ENCODE results near the gene CEMIP2.
"Not testable (repeated sequence)": the region's sequence is repeated elsewhere in the genome, so short reads cannot be mapped to it uniquely, and the experiment has no call there.

Gene CEMIP2

DNA sequence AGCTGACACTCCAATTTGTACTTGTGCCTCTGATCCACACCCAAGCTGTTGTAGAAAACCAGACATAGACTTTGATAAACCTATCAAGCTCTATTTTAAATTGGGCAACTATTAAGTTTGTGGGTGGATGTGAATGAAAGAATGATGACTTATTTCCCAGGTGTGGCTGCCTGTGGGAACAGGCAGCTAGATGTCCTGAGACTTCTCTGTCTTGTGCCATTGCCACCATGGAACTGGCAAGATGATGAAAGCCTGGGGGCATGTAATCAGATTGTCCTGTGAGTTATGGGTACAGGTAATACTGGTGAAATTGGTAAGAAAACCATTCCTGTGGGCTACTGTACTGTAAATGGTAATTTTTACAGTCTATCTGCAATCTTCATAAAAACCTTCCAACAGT, 57.5 kb downstream of the CEMIP2 start:
- no peak for DNase-seq (ENCODE audit: low spot score)

DNA sequence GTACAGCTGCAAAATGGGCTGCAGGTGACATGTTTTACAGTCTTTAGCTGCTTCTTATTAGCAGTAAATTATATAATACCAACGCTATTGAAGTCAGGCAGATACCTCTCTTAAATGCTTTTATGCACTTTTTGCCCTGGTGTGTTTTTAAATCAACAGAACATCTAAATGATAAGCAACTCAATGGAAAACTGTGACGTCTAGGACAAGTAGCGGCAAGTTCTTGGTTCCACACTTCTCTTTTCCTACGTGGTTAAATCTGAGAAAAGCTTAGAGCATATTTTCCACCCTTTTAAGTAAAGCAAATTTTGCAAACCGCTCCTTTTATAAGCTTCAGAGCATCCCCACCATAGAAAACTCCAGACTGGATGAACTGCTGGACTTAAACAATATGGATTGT, 58.1 kb downstream of the CEMIP2 start:
- DNase-seq (ENCODE audit: low spot score), result no peak

DNA sequence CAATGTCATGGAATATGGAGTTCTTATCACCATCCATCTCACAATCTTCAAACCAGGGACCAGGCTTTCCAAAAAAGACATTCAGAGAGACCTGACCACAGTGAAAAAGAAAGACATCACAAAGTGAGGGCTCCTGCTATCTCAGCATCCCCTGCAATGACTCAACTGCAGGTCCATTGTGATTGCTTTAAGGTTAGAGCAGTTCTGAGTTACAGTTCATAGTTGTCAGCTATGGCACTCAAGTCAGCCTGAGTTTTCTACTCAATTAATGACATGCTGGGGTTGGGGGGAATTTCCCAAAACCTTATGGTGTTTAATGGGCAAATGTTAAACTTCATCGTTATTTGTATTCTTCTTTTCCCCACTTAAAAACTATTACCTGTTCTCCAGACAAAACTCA, 58.9 kb downstream of the CEMIP2 start:
- DNase-seq (ENCODE audit: low spot score), result no peak

DNA sequence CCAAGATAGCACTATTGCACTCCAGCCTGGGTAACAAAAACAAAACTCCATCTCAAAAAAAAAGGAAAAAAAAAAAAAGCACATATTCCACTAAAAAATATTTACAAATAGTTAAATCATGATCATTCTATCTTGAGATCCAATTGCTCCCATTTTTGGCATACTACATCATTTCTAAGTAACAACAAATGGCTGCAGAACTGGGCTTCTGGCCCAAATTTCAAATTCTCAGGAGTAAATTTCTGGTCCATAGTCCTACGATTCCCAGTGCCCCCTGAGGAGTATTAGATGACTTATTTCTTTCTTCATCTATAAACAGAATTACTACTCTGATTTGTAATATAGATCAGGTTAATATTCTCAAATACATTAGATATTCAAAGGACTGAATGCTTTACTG, 62.1 kb downstream of the CEMIP2 start:
- DNase-seq (ENCODE audit: low spot score), result no peak

DNA sequence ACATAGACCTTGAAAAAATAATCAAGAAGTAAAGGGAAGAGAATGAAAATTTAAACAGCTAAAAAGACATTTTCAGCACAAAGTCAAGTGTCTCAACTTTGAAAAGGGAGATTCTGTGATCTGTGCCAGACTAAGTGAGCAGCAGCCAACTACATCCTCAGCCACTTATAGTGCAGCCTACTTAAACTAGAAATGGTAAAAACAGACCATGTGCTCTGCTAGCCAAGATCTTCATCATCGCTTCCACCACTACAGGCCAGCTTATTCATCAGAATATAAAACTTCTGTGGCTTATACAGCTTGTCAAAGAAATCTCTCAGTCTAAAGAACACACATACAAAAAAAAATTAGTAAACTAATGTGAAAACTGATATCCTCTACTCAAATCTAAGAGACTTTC, 63.5 kb downstream of the CEMIP2 start:
- no peak for DNase-seq (ENCODE audit: low spot score)

DNA sequence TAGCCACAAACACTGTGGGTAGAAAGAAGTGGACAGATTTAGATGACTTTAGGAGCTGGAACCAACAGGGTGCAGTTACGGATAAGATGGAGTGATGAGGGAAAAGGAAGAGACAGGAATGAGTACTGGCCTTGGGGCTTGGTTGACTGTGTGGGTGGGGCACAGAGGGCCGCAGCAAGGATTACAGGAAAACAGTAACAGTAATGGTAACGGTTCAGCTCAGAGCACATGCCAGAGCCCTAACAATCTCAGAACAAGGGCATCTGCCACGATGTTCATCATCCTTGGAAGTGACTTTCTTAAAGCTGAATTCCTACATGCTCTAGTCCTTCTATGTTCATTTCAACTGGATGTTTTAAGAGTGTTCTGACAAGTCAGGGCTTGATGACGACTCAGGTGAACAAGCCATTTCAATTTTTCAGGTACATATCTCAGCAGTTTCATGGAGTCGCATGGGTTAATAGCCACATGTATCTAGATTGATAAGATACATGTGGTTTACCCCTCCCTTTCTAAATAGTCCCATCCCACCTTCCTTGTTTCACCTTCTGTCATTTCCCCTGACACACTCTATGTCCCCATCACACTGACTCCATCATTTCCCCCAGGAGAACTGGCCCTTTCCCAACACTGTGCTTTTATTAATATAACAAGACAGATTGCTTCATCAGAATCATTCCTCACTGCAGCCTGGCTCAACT, 65.0 kb downstream of the CEMIP2 start:
- no peak for DNase-seq (ENCODE audit: low spot score)

DNA sequence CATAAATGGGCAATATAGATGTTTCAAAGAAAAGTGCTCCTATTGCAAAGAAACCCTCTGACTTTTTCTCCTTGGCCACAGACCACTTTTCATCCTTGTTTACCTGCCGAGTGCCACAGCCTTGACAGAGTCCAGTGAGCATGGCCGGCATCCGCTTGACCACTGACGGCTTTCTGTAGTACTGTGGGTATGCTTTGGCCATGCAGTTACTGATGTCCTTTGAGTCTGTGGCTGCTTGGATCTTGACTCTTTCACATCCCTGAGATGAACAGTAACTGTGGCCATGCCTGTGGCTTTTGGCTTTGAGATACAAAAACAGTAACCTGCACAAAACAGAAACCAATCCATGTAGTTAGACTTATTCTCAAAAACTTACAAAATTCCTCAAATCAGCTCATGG, 70.4 kb downstream of the CEMIP2 start:
- DNase-seq (ENCODE audit: low spot score), result no peak

DNA sequence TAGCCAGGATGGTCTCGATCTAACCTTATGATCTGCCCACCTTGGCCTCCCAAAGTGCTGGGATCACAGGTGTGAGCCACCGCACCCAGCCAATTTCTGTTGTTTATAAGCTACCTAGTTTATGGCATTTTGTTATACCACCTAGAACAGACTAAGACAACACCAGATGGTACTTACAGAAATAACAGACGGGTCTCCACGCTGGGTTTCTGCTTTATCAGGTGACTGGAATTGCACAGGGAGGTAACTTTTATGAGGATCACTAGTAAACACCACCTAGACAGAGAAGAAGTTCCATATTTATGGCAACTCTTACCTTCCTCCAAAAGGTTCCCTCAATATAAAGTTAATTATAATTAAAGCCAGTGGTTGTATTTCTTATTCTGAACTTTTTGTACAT, 74.0 kb downstream of the CEMIP2 start:
- DNase-seq (ENCODE audit: low spot score), result no peak

DNA sequence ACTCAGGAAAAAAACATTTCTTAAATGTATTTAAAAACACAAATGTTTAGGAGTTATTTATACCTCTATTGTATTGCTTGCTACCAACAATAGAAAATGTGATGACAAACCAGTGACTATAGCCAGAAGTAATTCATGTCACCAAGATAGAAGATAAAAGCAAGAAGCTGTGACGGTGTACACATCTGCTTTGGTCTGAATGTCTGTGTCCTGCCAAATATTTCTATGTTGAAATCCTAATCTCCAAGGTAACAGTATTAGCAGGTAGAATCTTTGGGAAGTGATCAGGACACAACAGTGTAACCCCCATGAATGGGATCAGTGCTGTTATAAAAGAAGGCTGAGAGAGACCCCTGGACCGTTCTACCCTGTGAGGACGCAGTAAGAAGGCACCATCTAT, 74.7 kb downstream of the CEMIP2 start:
- DNase-seq (ENCODE audit: low spot score), result no peak

DNA sequence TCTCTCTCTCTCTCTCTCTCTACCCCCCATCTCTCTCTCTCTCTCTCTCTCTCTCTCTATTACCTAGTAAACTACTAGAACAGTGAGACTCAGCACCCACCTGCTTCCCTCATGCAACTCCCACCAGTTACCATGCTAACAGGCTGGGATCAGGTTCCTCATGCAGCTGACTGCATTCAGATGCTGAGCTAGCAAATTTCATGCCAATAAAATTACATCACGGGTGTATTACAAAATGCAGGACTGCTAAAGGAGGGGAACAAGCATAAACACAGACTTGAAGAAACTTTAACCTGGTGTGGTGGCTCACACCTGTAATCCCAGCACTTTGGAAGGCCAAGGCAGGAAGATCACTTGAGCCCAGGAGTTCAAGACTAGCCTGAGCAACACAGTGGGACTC, 76.0 kb downstream of the CEMIP2 start:
- no peak for DNase-seq (ENCODE audit: low spot score)

DNA sequence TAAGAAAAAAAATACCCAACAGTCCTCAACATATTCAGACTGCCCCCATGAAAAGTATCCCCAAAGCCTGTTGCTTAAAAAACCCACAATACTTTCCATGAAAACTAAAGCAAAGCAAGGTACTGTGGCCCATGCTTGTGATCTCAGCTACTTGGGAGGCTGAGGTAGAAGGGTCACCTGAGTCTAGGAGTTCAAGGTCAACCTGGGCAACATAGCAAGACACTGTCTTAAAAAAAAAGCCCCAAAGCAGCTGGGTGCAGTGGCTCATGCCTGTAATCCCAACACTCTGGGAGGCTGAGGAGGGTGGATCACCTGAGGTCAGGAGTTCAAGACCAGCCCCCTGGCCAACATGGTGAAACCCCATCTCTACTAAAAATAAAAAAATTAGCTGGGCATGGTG, 76.7 kb downstream of the CEMIP2 start:
- not testable (repeated sequence) for DNase-seq (ENCODE audit: low spot score)

DNA sequence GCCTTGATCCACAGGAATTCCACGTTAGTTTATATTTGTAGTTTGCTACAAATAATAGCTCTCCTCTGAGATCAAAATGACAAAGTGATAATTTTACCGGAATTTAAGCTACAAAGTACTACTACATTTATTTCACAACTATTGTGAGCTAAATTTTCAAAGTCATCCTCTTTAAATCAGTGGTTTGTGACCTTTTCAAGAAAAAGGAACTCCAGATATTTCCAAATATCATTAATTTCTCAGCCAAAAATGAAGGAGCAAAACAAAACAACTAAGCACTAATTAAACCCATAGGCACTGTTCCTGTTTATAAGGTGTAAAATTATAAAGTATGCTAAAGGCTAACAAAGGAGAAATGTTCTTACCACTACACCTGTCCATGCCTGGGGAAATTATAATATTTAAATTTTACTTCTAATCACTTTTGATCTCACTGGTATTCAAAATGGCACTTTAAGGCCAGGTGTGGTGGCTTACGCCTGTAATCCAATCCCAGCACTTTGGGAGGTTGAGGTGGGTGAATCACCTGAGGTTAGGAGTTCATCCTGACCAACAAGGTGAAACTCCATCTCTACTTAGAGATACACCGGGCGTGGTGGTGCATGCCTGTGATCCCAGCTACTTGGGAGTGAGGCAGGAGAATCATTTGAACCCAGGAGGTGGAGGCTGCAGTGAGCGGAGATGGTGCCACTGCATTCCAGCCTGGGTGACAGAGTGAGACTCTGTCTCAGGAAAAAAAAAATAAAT, 77.5 kb downstream of the CEMIP2 start:
- no peak for DNase-seq (ENCODE audit: low spot score)

DNA sequence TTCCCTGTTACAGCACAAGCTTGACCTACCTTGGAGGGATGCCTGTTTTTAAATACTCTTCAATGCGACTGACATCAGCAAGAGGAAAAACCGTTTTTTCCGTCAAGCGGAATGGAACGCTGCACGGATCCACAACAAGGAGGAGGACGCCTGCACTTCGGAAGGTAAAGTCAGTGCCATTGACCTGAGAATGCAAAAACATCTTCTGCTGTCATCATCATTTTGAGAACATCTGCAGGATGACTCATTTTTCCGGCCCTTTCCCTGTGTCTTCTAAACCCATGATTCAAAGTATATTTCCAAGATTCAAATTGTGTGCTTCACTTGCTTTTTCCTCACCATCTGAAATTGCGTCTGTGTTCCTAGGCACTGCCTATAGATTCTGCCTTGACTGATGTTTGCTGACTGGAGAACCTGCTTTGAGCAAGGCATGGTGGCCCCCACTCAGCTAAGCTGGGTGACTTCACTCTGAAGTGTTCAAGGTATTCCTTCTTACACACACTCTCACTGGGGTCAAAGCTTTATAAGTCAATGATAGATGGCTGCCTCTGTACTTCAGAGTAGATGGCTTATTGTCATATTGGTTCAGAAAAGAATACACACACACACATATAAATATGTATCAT, 78.1 kb downstream of the CEMIP2 start:
- no peak for DNase-seq (ENCODE audit: low spot score)

DNA sequence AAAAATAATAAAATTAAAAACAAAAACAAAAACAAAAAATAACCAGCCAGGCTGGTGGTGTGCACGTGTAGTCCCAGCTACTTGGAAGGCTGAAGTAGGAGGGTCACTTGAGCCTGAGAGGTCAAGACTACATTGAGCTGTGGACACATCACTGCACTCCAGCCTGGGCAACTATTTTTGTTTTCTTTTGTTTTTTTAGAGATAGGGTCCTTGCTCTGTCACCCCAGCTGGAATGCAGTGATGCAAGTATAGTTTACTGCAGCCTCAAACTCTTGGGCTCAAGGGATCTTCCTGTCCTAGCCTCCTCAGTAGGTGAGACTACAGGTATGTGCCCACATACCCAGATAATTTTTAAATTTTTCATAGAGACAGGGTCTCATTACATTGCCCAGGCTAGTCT, 80.6 kb downstream of the CEMIP2 start:
- no peak for DNase-seq (ENCODE audit: low spot score)

DNA sequence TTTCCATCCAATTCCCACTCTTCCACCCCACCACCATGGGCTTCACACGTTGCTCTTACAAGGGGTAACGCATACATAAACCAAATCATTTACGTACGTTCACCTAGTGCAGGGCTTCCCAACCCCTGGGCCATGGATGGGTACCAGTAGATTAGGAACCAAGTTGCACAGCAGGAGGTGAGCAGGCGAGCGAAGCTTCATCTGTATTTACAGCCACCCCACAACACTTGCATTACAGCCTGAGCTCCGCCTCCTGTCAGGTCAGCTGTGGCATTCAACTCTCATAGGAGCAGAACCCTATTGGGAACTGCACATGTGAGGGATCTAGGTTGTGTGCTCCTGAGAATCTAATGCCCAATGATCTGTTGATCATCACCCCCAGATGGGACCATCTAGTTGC, 82.3 kb downstream of the CEMIP2 start:
- no peak for DNase-seq (ENCODE audit: low spot score)

DNA sequence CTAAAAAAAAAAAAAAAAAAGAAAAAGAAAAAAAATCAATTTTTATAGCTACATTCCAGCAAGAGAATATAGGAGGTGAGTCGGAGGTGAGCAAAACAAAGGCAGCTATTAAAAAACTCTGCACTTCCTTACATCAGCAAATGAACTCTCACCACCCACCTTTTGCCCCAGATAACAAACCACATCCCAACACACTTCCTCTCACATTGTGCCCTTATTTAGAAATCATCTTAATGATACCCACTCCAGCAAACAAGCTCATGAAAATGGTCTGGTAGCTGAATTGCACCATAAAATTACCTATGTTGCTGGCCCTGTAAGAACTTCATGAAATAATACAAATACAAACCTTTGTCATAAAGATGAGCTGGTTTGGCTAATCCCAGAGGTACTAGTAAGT, 82.9 kb downstream of the CEMIP2 start:
- DNase-seq (ENCODE audit: low spot score), result no peak

DNA sequence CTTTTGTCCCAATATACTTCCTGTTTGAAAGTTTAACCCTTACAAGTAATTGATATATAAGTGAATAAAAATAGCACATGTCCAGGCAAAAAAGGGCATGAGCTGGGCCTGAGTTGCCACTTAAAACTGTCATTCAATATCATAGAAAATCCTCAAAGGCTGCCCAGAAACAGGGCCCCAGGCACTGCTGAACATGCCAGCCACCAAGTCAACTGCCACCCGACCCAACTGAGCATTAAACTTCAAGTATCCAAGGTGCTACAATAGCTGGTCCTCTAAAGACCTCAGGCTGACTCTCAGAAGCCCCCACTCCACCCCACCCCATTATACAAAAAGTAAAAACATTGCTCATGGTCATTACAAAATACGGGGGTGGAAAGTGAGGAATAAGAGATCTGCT, 83.7 kb downstream of the CEMIP2 start:
- no peak for DNase-seq (ENCODE audit: low spot score)

DNA sequence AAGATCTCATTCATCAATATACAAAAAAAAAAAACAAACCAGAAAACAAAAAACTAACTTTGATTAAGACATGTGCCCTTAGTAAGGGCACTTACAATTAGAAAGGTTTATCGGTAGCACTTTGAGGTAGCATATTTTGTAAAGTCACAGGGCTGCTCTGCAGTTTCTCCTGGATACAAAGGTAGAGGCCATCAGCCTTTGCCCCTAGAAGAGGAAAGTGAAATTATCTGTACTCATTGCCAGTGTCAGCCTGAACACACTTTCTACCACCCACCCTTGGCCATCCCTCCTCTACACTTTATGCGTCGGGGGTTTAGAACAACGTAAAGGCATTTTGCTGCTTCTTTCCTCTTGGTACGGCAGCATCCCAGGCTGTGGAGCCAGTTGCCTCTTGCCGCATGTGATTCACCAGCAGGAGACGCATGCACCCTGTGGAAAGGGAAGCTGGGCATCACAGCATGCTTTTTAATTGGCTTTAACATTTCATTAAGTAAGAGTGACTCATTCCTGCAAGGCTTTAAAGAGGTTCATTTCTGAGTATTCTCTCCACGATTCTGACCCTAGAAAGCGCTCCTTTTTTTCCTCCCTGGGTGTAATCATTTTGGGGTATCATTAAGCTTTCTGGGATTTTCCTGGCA, 84.6 kb downstream of the CEMIP2 start:
- DNase-seq (ENCODE audit: low spot score), result no peak

DNA sequence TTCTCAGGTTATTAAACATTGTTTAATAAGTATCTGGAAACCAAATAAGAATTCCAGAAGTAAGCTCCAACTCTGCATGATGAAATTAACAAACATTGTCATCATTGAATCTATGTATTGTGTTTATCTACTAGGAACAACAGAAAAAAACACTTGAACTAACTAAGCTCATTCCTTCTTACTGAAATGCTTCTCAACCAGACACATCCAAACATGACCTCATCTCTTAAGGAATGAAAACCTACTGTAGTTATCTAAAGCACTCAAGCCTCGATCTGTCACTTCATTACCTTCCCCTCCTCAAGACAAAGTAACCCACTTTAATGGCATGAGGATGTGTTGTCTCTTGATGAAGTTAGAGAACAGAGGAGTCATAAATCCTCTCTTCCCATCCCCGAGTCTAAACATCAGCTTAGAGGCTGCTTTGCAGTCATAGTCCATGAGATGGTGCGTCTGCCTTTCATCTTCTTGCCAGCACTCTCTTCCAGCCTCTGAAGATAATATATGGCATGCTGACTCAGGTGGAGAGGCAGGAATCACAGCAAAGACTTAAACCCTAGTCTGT, 86.5 kb downstream of the CEMIP2 start:
- DNase-seq (ENCODE audit: low spot score), result no peak

DNA sequence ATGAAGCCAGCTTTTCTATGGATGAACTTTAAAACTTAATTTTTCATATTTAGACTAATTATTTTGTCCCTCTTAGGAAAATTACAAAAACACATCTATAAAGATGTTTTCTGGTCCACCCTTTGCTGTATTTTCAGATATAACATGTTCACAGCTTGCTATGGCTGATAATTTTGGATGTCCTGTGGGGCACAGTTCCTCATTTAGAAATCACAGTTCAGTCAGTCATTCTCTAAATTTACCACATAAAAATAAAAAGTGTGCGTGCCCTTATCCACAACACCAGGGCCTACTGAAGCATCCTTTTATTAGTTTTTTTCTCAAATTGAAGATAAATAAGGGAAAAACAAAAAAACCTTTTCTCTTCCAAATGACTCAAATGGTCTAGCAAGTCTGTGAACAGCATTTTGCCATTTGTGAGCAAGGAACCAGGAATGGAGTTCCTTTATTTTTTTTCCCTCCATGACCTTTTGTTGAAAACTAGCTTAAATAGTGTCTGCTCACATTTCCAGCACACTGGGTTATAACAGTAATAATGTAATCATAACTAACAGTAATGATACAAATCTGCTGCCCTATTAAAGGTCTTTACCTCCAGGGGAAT, 87.1 kb downstream of the CEMIP2 start:
- DNase-seq (ENCODE audit: low spot score), result no peak

DNA sequence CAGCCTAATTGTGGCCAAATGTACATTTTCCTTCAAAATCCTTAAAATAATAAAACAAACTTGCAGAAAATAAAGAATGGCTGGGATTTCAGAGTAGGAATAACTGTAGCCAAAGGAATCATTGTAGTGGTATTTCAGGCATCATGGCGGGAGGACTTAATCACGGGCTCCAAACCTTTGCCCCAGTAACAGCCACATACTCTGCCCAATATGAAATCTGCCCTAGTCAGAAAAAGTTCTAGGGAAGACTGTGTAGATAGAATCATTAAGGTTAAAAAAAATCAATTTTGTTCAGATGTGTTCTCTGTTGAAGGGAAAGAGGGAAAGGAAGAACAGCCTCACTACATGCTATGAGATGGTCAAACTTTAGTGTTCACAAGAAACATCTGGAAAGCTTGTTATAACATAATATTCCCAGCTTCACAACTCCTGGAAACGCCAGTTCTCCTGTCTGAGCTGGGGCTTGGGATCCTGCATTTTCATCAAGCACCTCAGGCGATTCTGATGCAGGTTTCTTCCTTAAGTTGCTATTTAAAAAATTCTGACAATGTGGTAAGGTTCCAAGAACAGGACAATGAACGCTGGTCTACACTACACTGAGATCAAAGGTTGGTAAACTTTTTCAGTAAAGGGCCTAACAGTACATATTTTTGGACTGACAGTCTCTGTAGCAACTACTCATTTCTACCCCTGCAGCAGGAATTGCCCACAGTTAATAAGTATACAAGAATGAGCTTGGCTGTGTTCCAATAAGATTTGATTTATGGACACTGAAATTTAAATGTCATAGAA, 87.9 kb downstream of the CEMIP2 start:
- no peak for DNase-seq (ENCODE audit: low spot score)

All from hepatic stellate cell (primary cell).